ENCODE measurements around the gene FUT7.

The FUT7 gene

GRCh38 chr9:136992819-136993369, 39.0 kb downstream of the FUT7 start:
- no CpG with 5 or more reads among the region's 18 CpGs for WGBS (ENCODE audit: extremely low coverage, insufficient coverage, low lambda C conversion rate)
- H3K27ac ChIP-seq (ENCODE audit: low read depth, low read length), result no peak overlapping the region
- no peak overlapping the region for H4K5ac ChIP-seq (ENCODE audit: low read length)

GRCh38 chr9:136991993-136992818, 39.7 kb downstream of the FUT7 start, which contains the start of gene PAXX:
Gene PAXX (plus strand): TSS chr9:136992422. CDS start chr9:136992444, 22 bp downstream.
- WGBS (ENCODE audit: extremely low coverage, insufficient coverage, low lambda C conversion rate), result no CpG with 5 or more reads among the region's 92 CpGs
- no peaks in the 10 kb centered on the region for H3K36me3 ChIP-seq (ENCODE audit: control insufficient read depth, insufficient read depth, low read length)
- H3K23ac ChIP-seq (ENCODE audit: low read length), result peak within 1 kb of the TSS; percentile 89
- H3K27ac ChIP-seq (ENCODE audit: low read depth, low read length), result no peak within 1 kb of the TSS
- H3K27me3 ChIP-seq (ENCODE audit: insufficient read depth, low read length, poor library complexity), result no peaks in the 10 kb centered on the region
- H4K5ac ChIP-seq (ENCODE audit: low read length), result no peak within 1 kb of the TSS
- peaks cover under 1% of the 10 kb centered on the region for H3K4me1 ChIP-seq (ENCODE audit: control insufficient read depth, low read depth, low read length)
- H2BK15ac ChIP-seq (replicated peaks; ENCODE audit: low read depth), result no peak within 1 kb of the TSS
- H3K4me3 ChIP-seq (ENCODE audit: low read length), result peak within 1 kb of the TSS; percentile 80
- no peak within 1 kb of the TSS for H2BK5ac ChIP-seq (ENCODE audit: low read length)
- H2BK120ac ChIP-seq (ENCODE audit: low read depth, low read length), result no peak within 1 kb of the TSS
- peak within 1 kb of the TSS; percentile 95 for H3K56ac ChIP-seq (ENCODE audit: low read length)
- peak within 1 kb of the TSS; percentile 91 for H3K4me2 ChIP-seq (ENCODE audit: low read length)
- H3K79me1 ChIP-seq (ENCODE audit: low read length), result peaks cover 4% of the 10 kb centered on the region
- H3K79me2 ChIP-seq (ENCODE audit: control insufficient read depth, insufficient read depth, low read length), result no peaks in the 10 kb centered on the region
- H3K9ac ChIP-seq (ENCODE audit: low read length), result peak within 1 kb of the TSS; percentile 93
- no peak within 1 kb of the TSS for H2AK5ac ChIP-seq (ENCODE audit: low read length)
- H3K18ac ChIP-seq (ENCODE audit: low read length), result peak within 1 kb of the TSS; percentile 54
- peak; percentile 92 for DNase-seq
- H3K4ac ChIP-seq (ENCODE audit: low read depth, low read length), result peak within 1 kb of the TSS; percentile 74
- no peak within 1 kb of the TSS for H4K8ac ChIP-seq (ENCODE audit: low read depth, low read length)

More at GRCh38 chr9:136992819-136993369, 39.0 kb downstream of the FUT7 start:
- Histone ChIP-seq H3K23ac (ENCODE audit: low read length) (peak overlapping the region; percentile 89), H3K36me3 (ENCODE audit: control insufficient read depth, insufficient read depth, low read length) (no peaks in the 10 kb centered on the region), H4K8ac (ENCODE audit: low read depth, low read length) (no peak overlapping the region), H3K27me3 (ENCODE audit: insufficient read depth, low read length, poor library complexity) (no peaks in the 10 kb centered on the region), H2BK15ac (replicated peaks; ENCODE audit: low read depth) (no peak overlapping the region), H3K18ac (ENCODE audit: low read length) (no peak overlapping the region), H3K4ac (ENCODE audit: low read depth, low read length) (no peak overlapping the region), H3K79me1 (ENCODE audit: low read length) (peaks cover 4% of the 10 kb centered on the region), H2BK5ac (ENCODE audit: low read length) (no peak overlapping the region), H3K4me1 (ENCODE audit: control insufficient read depth, low read depth, low read length) (peaks cover 3% of the 10 kb centered on the region), H3K9ac (ENCODE audit: low read length) (peak overlapping the region; percentile 93), H3K4me3 (ENCODE audit: low read length) (peak overlapping the region; percentile 80), H2AK5ac (ENCODE audit: low read length) (no peak overlapping the region), H3K4me2 (ENCODE audit: low read length) (peak overlapping the region; percentile 91), H2BK120ac (ENCODE audit: low read depth, low read length) (no peak overlapping the region), H3K56ac (ENCODE audit: low read length) (peak overlapping the region; percentile 95), H3K79me2 (ENCODE audit: control insufficient read depth, insufficient read depth, low read length) (no peaks in the 10 kb centered on the region)
- DNase-seq, result no peak

- H3K4ac ChIP-seq (ENCODE audit: low read depth, low read length), result no peak overlapping the region
- H3K56ac ChIP-seq (ENCODE audit: low read length), result no peak overlapping the region
- H3K79me1 ChIP-seq (ENCODE audit: low read length), result peaks cover 4% of the 10 kb centered on the region
- no peak overlapping the region for H3K9ac ChIP-seq (ENCODE audit: low read length)
- H4K8ac ChIP-seq (ENCODE audit: low read depth, low read length), result no peak overlapping the region
- H2BK15ac ChIP-seq (replicated peaks; ENCODE audit: low read depth), result no peak overlapping the region
- H2AK5ac ChIP-seq (ENCODE audit: low read length), result no peak overlapping the region
- no peak overlapping the region for H3K27ac ChIP-seq (ENCODE audit: low read depth, low read length)
- no peak overlapping the region for H3K18ac ChIP-seq (ENCODE audit: low read length)
- peaks cover 3% of the 10 kb centered on the region for H3K27me3 ChIP-seq (ENCODE audit: insufficient read depth, low read length, poor library complexity)
- H2BK120ac ChIP-seq (ENCODE audit: low read depth, low read length), result no peak overlapping the region
- DNase-seq, result no peak
- no peak overlapping the region for H3K4me2 ChIP-seq (ENCODE audit: low read length)
- H3K36me3 ChIP-seq (ENCODE audit: control insufficient read depth, insufficient read depth, low read length), result no peaks in the 10 kb centered on the region
- H4K5ac ChIP-seq (ENCODE audit: low read length), result no peak overlapping the region
- no peak overlapping the region for H3K23ac ChIP-seq (ENCODE audit: low read length)
- H3K79me2 ChIP-seq (ENCODE audit: control insufficient read depth, insufficient read depth, low read length), result no peaks in the 10 kb centered on the region
- no CpG with 5 or more reads among the region's 10 CpGs for WGBS (ENCODE audit: extremely low coverage, insufficient coverage, low lambda C conversion rate)
- H3K4me1 ChIP-seq (ENCODE audit: control insufficient read depth, low read depth, low read length), result no peaks in the 10 kb centered on the region
- H3K4me3 ChIP-seq (ENCODE audit: low read length), result no peak overlapping the region
- H2BK5ac ChIP-seq (ENCODE audit: low read length), result no peak overlapping the region
Measured at GRCh38 chr9:136990242-136990911, 41.5 kb downstream of the FUT7 start.

- Histone ChIP-seq H3K27ac (ENCODE audit: low read depth, low read length) (no peak overlapping the region), H2BK5ac (ENCODE audit: low read length) (no peak overlapping the region), H3K4ac (ENCODE audit: low read depth, low read length) (no peak overlapping the region), H3K18ac (ENCODE audit: low read length) (no peak overlapping the region), H3K4me2 (ENCODE audit: low read length) (no peak overlapping the region), H3K9ac (ENCODE audit: low read length) (no peak overlapping the region), H2BK15ac (replicated peaks; ENCODE audit: low read depth) (no peak overlapping the region), H3K23ac (ENCODE audit: low read length) (no peak overlapping the region), H3K79me1 (ENCODE audit: low read length) (peaks cover 4% of the 10 kb centered on the region), H3K79me2 (ENCODE audit: control insufficient read depth, insufficient read depth, low read length) (no peaks in the 10 kb centered on the region), H4K8ac (ENCODE audit: low read depth, low read length) (no peak overlapping the region), H4K5ac (ENCODE audit: low read length) (no peak overlapping the region), H2BK120ac (ENCODE audit: low read depth, low read length) (no peak overlapping the region), H3K4me3 (ENCODE audit: low read length) (no peak overlapping the region), H3K36me3 (ENCODE audit: control insufficient read depth, insufficient read depth, low read length) (no peaks in the 10 kb centered on the region), H3K27me3 (ENCODE audit: insufficient read depth, low read length, poor library complexity) (peaks cover 8% of the 10 kb centered on the region), H2AK5ac (ENCODE audit: low read length) (no peak overlapping the region), H3K4me1 (ENCODE audit: control insufficient read depth, low read depth, low read length) (no peaks in the 10 kb centered on the region), H3K56ac (ENCODE audit: low read length) (no peak overlapping the region)
- no peak for DNase-seq
- no CpG with 5 or more reads among the region's 4 CpGs for WGBS (ENCODE audit: extremely low coverage, insufficient coverage, low lambda C conversion rate)
Measured at GRCh38 chr9:136988872-136989271, 43.0 kb downstream of the FUT7 start.

- Histone ChIP-seq H3K4me1 (ENCODE audit: control insufficient read depth, low read depth, low read length) (no peaks in the 10 kb centered on the region), H3K23ac (ENCODE audit: low read length) (no peak overlapping the region), H3K18ac (ENCODE audit: low read length) (no peak overlapping the region), H3K9ac (ENCODE audit: low read length) (no peak overlapping the region), H2BK120ac (ENCODE audit: low read depth, low read length) (no peak overlapping the region), H3K79me1 (ENCODE audit: low read length) (no peaks in the 10 kb centered on the region), H3K4ac (ENCODE audit: low read depth, low read length) (no peak overlapping the region), H3K56ac (ENCODE audit: low read length) (no peak overlapping the region), H2BK15ac (replicated peaks; ENCODE audit: low read depth) (no peak overlapping the region), H3K27me3 (ENCODE audit: insufficient read depth, low read length, poor library complexity) (peaks cover 8% of the 10 kb centered on the region), H3K27ac (ENCODE audit: low read depth, low read length) (no peak overlapping the region), H3K36me3 (ENCODE audit: control insufficient read depth, insufficient read depth, low read length) (no peaks in the 10 kb centered on the region), H2AK5ac (ENCODE audit: low read length) (no peak overlapping the region), H4K8ac (ENCODE audit: low read depth, low read length) (no peak overlapping the region), H3K4me2 (ENCODE audit: low read length) (no peak overlapping the region), H3K4me3 (ENCODE audit: low read length) (no peak overlapping the region), H2BK5ac (ENCODE audit: low read length) (no peak overlapping the region), H3K79me2 (ENCODE audit: control insufficient read depth, insufficient read depth, low read length) (no peaks in the 10 kb centered on the region), H4K5ac (ENCODE audit: low read length) (no peak overlapping the region)
- WGBS (ENCODE audit: extremely low coverage, insufficient coverage, low lambda C conversion rate), result no CpG with 5 or more reads among the region's 33 CpGs
- DNase-seq, result no peak
Measured at GRCh38 chr9:136985853-136986252, 46.0 kb downstream of the FUT7 start.

All from mesendoderm (in vitro differentiated cells).